Measurements from ENCODE around the gene C12orf60.

GRCh38 chr12:14860490-14860889, 57.0 kb downstream of the C12orf60 start:
- TF ChIP-seq SMC3 (IDR thresholded peaks at IDR 0.05), result no peak
- no peak for TF ChIP-seq CTCF (IDR thresholded peaks at IDR 0.05)
- TF ChIP-seq POLR2A (IDR thresholded peaks at IDR 0.05; ENCODE audit: low read length), result no peak
- TF ChIP-seq FOSL2 (IDR thresholded peaks at IDR 0.05), result no peak
- no peak for TF ChIP-seq FOSL2 (CRISPR knock-in tag; IDR thresholded peaks at IDR 0.05)
- no peak for TF ChIP-seq MAX (IDR thresholded peaks at IDR 0.05)
- TF ChIP-seq POLR2AphosphoS2 (conservative IDR thresholded peaks at IDR 0.05; ENCODE audit: low read length), result no peak
- no peak for TF ChIP-seq REST (IDR thresholded peaks at IDR 0.05)
- no peak for TF ChIP-seq MAFK (IDR thresholded peaks at IDR 0.05; ENCODE audit: partially characterized antibody)
- TF ChIP-seq HMGXB4 (CRISPR knock-in tag; IDR thresholded peaks at IDR 0.05; ENCODE audit: borderline replicate concordance), result no peak
- no peak for TF ChIP-seq JUN (IDR thresholded peaks at IDR 0.05)
- no peak for TF ChIP-seq CHD2 (IDR thresholded peaks at IDR 0.05; ENCODE audit: low read length, partially characterized antibody)
- no peak for TF ChIP-seq RNF2 (IDR thresholded peaks at IDR 0.05; ENCODE audit: borderline replicate concordance, low read depth)
